Hepatocyte (in vitro differentiated cells): ENCODE measurements around the gene FXYD6. TPM values are rescaled to one million over a fixed set of nuclear protein-coding genes. Genes with fewer than 3 reads are reported as not detected.
A peak's percentile ranks its signal among the peaks of the same experiment; 100 is the strongest.

Experiments used
- DNase-seq: peaks from one replicate; pipeline ENCODE4 v3.0.0-alpha.2; 2016; ENCODE audit warnings: low spot score
- H2AFZ ChIP-seq: fragments of 200-600 bp; sonication (generic); 2 replicates; pipeline ENCODE4 v1.6.0; 2016; ENCODE audit warnings: antibody characterized with exemption, mild to moderate bottlenecking
- H3K27ac ChIP-seq: fragments of 200-600 bp; sonication (generic); 2 replicates; pipeline ENCODE4 v1.5.1; 2016; ENCODE audit warnings: mild to moderate bottlenecking
- H3K27me3 ChIP-seq: fragments of 200-600 bp; sonication (generic); 2 replicates; pipeline ENCODE4 v1.6.1; 2016
- H3K36me3 ChIP-seq: fragments of 200-600 bp; sonication (generic); replicated peaks from 2 replicates; pipeline ENCODE4 v1.5.1; 2016; ENCODE audit warnings: low read depth; ENCODE audit not compliant: insufficient read depth
- H3K4me1 ChIP-seq: fragments of 200-600 bp; sonication (generic); 2 replicates; pipeline ENCODE4 v1.5.1; 2016; ENCODE audit warnings: mild to moderate bottlenecking, moderate library complexity; ENCODE audit not compliant: insufficient read depth
- H3K4me2 ChIP-seq: fragments of 200-600 bp; sonication (generic); 2 replicates; pipeline ENCODE4 v1.6.0; 2016
- H3K4me3 ChIP-seq: fragments of 200-600 bp; sonication (generic); 2 replicates; pipeline ENCODE4 v1.5.1; 2016; ENCODE audit warnings: mild to moderate bottlenecking
- H3K79me2 ChIP-seq: fragments of 200-600 bp; sonication (generic); 2 replicates; pipeline ENCODE4 v1.6.0; 2017; ENCODE audit warnings: mild to moderate bottlenecking
- H3K9me2 ChIP-seq: fragments of 200-600 bp; sonication (generic); replicated peaks from 2 replicates; pipeline ENCODE4 v1.6.0; 2017; ENCODE audit warnings: mild to moderate bottlenecking; ENCODE audit not compliant: insufficient read depth
- H3K9me3 ChIP-seq: fragments of 200-600 bp; sonication (generic); 2 replicates; pipeline ENCODE4 v1.5.1; 2016; ENCODE audit warnings: low read depth, mild to moderate bottlenecking
- H4K20me1 ChIP-seq: fragments of 200-600 bp; sonication (generic); 2 replicates; pipeline ENCODE4 v1.6.0; 2016; ENCODE audit warnings: mild to moderate bottlenecking; ENCODE audit not compliant: insufficient read depth, poor library complexity, severe bottlenecking
- CTCF ChIP-seq: fragments of 200-600 bp; sonication (generic); IDR thresholded peaks from 2 replicates; pipeline ENCODE4 v1.5.1; 2016; ENCODE audit warnings: antibody characterized with exemption, mild to moderate bottlenecking; ENCODE audit not compliant: poor library complexity
- EZH2 ChIP-seq: fragments of 200-600 bp; sonication (generic); IDR thresholded peaks from 2 replicates; pipeline ENCODE4 v1.6.1; 2016; ENCODE audit warnings: antibody characterized with exemption, mild to moderate bottlenecking, borderline replicate concordance
- EZH2phosphoT487 ChIP-seq: fragments of 200-600 bp; sonication (generic); IDR thresholded peaks from one replicate; pipeline ENCODE4 v1.6.1; 2018; ENCODE audit warnings: antibody characterized with exemption, mild to moderate bottlenecking, low read depth, moderate library complexity; ENCODE audit not compliant: unreplicated experiment, severe bottlenecking
- WGBS: methylation state at CpG from one replicate; pipeline ENCODE4 v1.1.6; 2016; ENCODE audit warnings: low lambda C conversion rate; ENCODE audit errors: missing lambda C conversion rate; 5-methylcytosine and 5-hydroxymethylcytosine counted together
- polyA plus RNA-seq: library from polyadenylated mRNA; unstranded; fragments of >200 nt; fragmentation: Nextera tagmentation; extraction: Ambion mirVana; gene quantifications from 2 replicates; pipeline ENCODE4 v1.2.1, GENCODE V29; 2016
- total RNA-seq: library from RNA; depleted of rRNA; stranded (reverse); fragments of >200 nt; gene quantifications from 2 replicates; pipeline ENCODE4 v1.2.3, GENCODE V29; 2014

FXYD6 gene
- total and polyA plus RNA-seq, 2 experiments from 2014 or later: 28.3 to 56.9 TPM

GRCh38 chr11:117809236-117810055 lies 67.0 kb downstream of the FXYD6 start:
- Histone ChIP-seq H3K27me3 (no peaks in the 10 kb centered on the region), H3K9me3 (no peaks in the 10 kb centered on the region), H3K4me3 (no peak overlapping the region), H3K79me2 (no peaks in the 10 kb centered on the region), H3K27ac (no peak overlapping the region), H4K20me1 (no peaks in the 10 kb centered on the region), H3K9me2 (no peaks in the 10 kb centered on the region), H3K4me2 (no peak overlapping the region), H3K36me3 (no peaks in the 10 kb centered on the region), H3K4me1 (peaks cover 4% of the 10 kb centered on the region), H2AFZ (no peak overlapping the region)
- TF ChIP-seq EZH2phosphoT487 (no peak), EZH2 (no peak), CTCF (peak; percentile 72)
- peak; percentile 91 for DNase-seq
- WGBS: 47% methylated on average over 20 of the region's 22 CpGs

GRCh38 chr11:117808784-117809183 lies 67.7 kb downstream of the FXYD6 start:
- no peak overlapping the region for H2AFZ ChIP-seq
- no peak for DNase-seq
- no peak overlapping the region for H3K4me3 ChIP-seq
- H3K27ac ChIP-seq: no peak overlapping the region
- no peaks in the 10 kb centered on the region for H3K9me3 ChIP-seq
- no peaks in the 10 kb centered on the region for H4K20me1 ChIP-seq
- WGBS: 81% methylated on average over 12 of the region's 12 CpGs
- TF ChIP-seq EZH2phosphoT487 (no peak), EZH2 (no peak), CTCF (no peak)
- no peaks in the 10 kb centered on the region for H3K36me3 ChIP-seq
- H3K27me3 ChIP-seq: no peaks in the 10 kb centered on the region
- H3K9me2 ChIP-seq: no peaks in the 10 kb centered on the region
- H3K79me2 ChIP-seq: no peaks in the 10 kb centered on the region
- H3K4me1 ChIP-seq: no peaks in the 10 kb centered on the region
- H3K4me2 ChIP-seq: no peak overlapping the region

- H3K27me3 ChIP-seq: no peaks in the 10 kb centered on the region
- H3K27ac ChIP-seq: no peak overlapping the region
- no peaks in the 10 kb centered on the region for H3K36me3 ChIP-seq
- H4K20me1 ChIP-seq: no peaks in the 10 kb centered on the region
- H3K4me1 ChIP-seq: no peaks in the 10 kb centered on the region
- no peaks in the 10 kb centered on the region for H3K9me3 ChIP-seq
- no peaks in the 10 kb centered on the region for H3K9me2 ChIP-seq
- peak; percentile 89 for DNase-seq
- TF ChIP-seq CTCF (peak; percentile 91), EZH2 (no peak), EZH2phosphoT487 (no peak)
- H2AFZ ChIP-seq: no peak overlapping the region
- no peak overlapping the region for H3K4me3 ChIP-seq
- H3K79me2 ChIP-seq: no peaks in the 10 kb centered on the region
- 65% methylated on average over 22 of the region's 22 CpGs for WGBS
- H3K4me2 ChIP-seq: no peak overlapping the region
Measured at GRCh38 chr11:117807482-117808327, 68.8 kb downstream of the FXYD6 start.
